ENCODE measurements around the gene TNS2.

TNS2 gene

DNA sequence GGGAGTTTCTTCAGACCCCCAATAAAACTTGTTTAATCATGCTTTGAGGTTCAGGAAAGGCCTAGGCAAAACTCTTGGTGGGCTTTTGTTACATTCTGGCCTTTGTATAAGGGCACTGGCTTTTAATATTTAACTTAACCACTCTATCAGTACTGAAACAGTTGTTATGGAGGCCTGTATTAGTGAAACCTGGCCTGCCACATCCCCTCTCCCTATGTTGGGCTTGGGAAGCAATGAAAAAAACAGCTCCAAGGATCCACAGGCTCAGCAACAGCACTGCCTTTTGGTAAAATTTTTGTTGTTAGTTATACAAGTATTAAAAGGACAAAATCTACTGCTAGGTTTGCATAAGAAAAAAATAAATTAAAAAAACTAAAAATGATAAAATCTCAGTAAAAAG, 64.1 kb downstream of the TNS2 start:
- Histone ChIP-seq H3K9ac (ENCODE audit: low read length) (no peak overlapping the region), H3K9me2 (replicated peaks; ENCODE audit: insufficient read depth, low read length) (no peaks in the 10 kb centered on the region), H3F3A (ENCODE audit: insufficient read depth) (no peaks in the 10 kb centered on the region), H3K79me2 (ENCODE audit: insufficient read depth, low read length) (no peaks in the 10 kb centered on the region), H3K9me3 (ENCODE audit: insufficient read depth, low read length) (no peaks in the 10 kb centered on the region), H3K27ac (ENCODE audit: low read depth, low read length) (no peak overlapping the region), H3K36me3 (ENCODE audit: low read length) (0 out of 2 replicates have a peak, but pooled peaks cover 5% of the 10 kb centered on the region), H3K4me2 (ENCODE audit: low read depth, low read length, poor library complexity, severe bottlenecking) (no peak overlapping the region), H3K4me3 (ENCODE audit: insufficient read depth, low read length, poor library complexity, severe bottlenecking) (no peak overlapping the region), H4K20me1 (ENCODE audit: low read depth, low read length) (no peaks in the 10 kb centered on the region), H3K27me3 (ENCODE audit: low read length) (no peaks in the 10 kb centered on the region), H2AFZ (ENCODE audit: low read depth, low read length, severe bottlenecking) (no peak overlapping the region)
- no peak for TF ChIP-seq CTCF (IDR thresholded peaks at IDR 0.05; ENCODE audit: insufficient read depth, low read length, poor library complexity, severe bottlenecking)
- TF ChIP-seq EZH2phosphoT487 (conservative IDR thresholded peaks at IDR 0.05; ENCODE audit: low read length), result no peak

Data from SU-DHL-6 (cell line).